ENCODE data around the gene EPN2.

DNA sequence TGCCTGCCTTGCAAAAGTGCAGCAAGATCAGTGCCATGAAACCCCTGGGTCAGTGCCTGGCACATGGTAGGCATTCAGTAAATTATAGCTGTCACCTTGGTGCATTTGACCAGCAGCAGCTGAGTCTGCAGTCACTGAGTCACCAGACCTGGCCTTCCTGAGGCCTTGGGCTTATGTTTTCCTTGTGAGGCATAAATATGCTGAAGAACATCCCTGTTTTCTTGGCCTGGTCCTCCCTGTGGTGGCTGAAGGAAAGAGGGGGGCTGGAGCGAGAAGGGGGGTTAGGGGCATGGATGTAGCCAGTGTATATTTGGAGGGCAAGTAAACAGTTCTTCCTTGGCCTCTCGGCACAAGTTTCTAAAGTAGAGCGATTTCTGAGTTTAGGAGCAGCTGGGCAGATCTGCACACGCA is 26.5 kb downstream of the EPN2 start:
- TF ChIP-seq, protein P1, sequence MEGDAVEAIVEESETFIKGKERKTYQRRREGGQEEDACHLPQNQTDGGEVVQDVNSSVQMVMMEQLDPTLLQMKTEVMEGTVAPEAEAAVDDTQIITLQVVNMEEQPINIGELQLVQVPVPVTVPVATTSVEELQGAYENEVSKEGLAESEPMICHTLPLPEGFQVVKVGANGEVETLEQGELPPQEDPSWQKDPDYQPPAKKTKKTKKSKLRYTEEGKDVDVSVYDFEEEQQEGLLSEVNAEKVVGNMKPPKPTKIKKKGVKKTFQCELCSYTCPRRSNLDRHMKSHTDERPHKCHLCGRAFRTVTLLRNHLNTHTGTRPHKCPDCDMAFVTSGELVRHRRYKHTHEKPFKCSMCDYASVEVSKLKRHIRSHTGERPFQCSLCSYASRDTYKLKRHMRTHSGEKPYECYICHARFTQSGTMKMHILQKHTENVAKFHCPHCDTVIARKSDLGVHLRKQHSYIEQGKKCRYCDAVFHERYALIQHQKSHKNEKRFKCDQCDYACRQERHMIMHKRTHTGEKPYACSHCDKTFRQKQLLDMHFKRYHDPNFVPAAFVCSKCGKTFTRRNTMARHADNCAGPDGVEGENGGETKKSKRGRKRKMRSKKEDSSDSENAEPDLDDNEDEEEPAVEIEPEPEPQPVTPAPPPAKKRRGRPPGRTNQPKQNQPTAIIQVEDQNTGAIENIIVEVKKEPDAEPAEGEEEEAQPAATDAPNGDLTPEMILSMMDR (conservative IDR thresholded peaks at IDR 0.05; ENCODE audit: low read length) = no peak
- TF ChIP-seq EZH2phosphoT487 (IDR thresholded peaks at IDR 0.05; ENCODE audit: borderline replicate concordance, low read depth, low read length) = no peak

All from OCI-LY7 (cell line).